GM23338 (cell line): ENCODE data around the gene STK39. TPM values are rescaled to one million over a fixed set of nuclear protein-coding genes. Genes with fewer than 3 reads are reported as not detected.

ENCODE experiments used
- ATAC-seq: fragments of 200-7000 bp; cut with Tn5 transposase; 3 replicates; pipeline ENCODE4 v1.9.1; 2020
- DNase-seq: peaks from one replicate; pipeline ENCODE4 v3.0.0-alpha.2; 2015; ENCODE audit warnings: low spot score
- H2AFZ ChIP-seq: fragments of 200-600 bp; sonication (generic); 2 replicates; pipeline ENCODE4 v1.8.0; 2016; ENCODE audit warnings: antibody characterized with exemption, mild to moderate bottlenecking, moderate library complexity
- H3F3A ChIP-seq: fragments of 200-600 bp; sonication (generic); replicated peaks from 2 replicates; pipeline ENCODE4 v1.8.0; 2017; ENCODE audit warnings: antibody characterized with exemption, mixed run types, low read depth
- H3K27ac ChIP-seq: fragments of 200-600 bp; sonication (generic); 2 replicates; pipeline ENCODE4 v1.6.1; 2016; ENCODE audit warnings: low read depth
- H3K27me3 ChIP-seq: fragments of 200-600 bp; sonication (generic); 2 replicates; pipeline ENCODE4 v1.8.0; 2016; ENCODE audit warnings: mild to moderate bottlenecking, mixed run types, moderate library complexity; ENCODE audit not compliant: insufficient read depth
- H3K36me3 ChIP-seq: fragments of 200-600 bp; sonication (generic); 2 replicates; pipeline ENCODE4 v1.8.0; 2016; ENCODE audit warnings: mild to moderate bottlenecking; ENCODE audit not compliant: insufficient read depth
- H3K4me1 ChIP-seq: fragments of 200-600 bp; sonication (generic); 2 replicates; pipeline ENCODE4 v1.8.0; 2016; ENCODE audit warnings: mild to moderate bottlenecking, moderate library complexity; ENCODE audit not compliant: insufficient read depth
- H3K4me2 ChIP-seq: fragments of 200-600 bp; sonication (generic); 2 replicates; pipeline ENCODE4 v1.7.1; 2017; ENCODE audit warnings: mixed run types
- H3K4me3 ChIP-seq: fragments of 200-600 bp; sonication (generic); 2 replicates; pipeline ENCODE4 v1.6.1; 2016; ENCODE audit warnings: mixed run types
- H3K79me2 ChIP-seq: fragments of 200-600 bp; sonication (generic); replicated peaks from 2 replicates; pipeline ENCODE4 v1.8.0; 2017; ENCODE audit warnings: mild to moderate bottlenecking; ENCODE audit not compliant: insufficient read depth
- H3K9me2 ChIP-seq: fragments of 200-600 bp; sonication (generic); 2 replicates; pipeline ENCODE4 v1.8.0; 2017; ENCODE audit not compliant: insufficient read depth
- H4K20me1 ChIP-seq: fragments of 200-600 bp; sonication (generic); replicated peaks from 2 replicates; pipeline ENCODE4 v1.8.0; 2017; ENCODE audit warnings: mild to moderate bottlenecking; ENCODE audit not compliant: insufficient read depth
- H3K27ac Mint-ChIP-seq: 2 replicates; pipeline ENCODE4 v1.8.0; 2020; ENCODE audit warnings: inconsistent platforms, mild to moderate bottlenecking, moderate library complexity, mixed read lengths
- H3K27me3 Mint-ChIP-seq: 3 replicates; pipeline ENCODE4 v1.8.0; 2022; ENCODE audit warnings: low read depth, mild to moderate bottlenecking, moderate library complexity, mixed read lengths, inconsistent platforms; ENCODE audit not compliant: insufficient read depth, poor library complexity
- H3K36me3 Mint-ChIP-seq: 3 replicates; pipeline ENCODE4 v1.8.0; 2021; ENCODE audit warnings: low read depth, mild to moderate bottlenecking, inconsistent platforms, moderate library complexity, mixed read lengths
- H3K4me1 Mint-ChIP-seq: 3 replicates; pipeline ENCODE4 v1.8.0; 2020; ENCODE audit warnings: mild to moderate bottlenecking, inconsistent platforms, mixed read lengths
- H3K4me3 Mint-ChIP-seq: 3 replicates; pipeline ENCODE4 v1.8.0; 2021; ENCODE audit warnings: moderate library complexity, mild to moderate bottlenecking, inconsistent platforms, mixed read lengths
- H3K9me3 Mint-ChIP-seq: 3 replicates; pipeline ENCODE4 v1.8.0; 2020; ENCODE audit warnings: moderate library complexity, mild to moderate bottlenecking, inconsistent platforms, mixed read lengths
- CREB1 ChIP-seq: fragments of 250-450 bp; sonication (Bioruptor Pico); IDR thresholded peaks from 2 replicates; pipeline ENCODE4 v1.5.0; 2020; ENCODE audit warnings: low read depth, mild to moderate bottlenecking, moderate library complexity
- EZH2 ChIP-seq: fragments of 200-600 bp; sonication (generic); IDR thresholded peaks from one replicate; pipeline ENCODE4 v1.8.0; 2017; ENCODE audit warnings: antibody characterized with exemption, mild to moderate bottlenecking, low read depth; ENCODE audit not compliant: unreplicated experiment
- EZH2phosphoT487 ChIP-seq: fragments of 200-600 bp; sonication (generic); IDR thresholded peaks from one replicate; pipeline ENCODE4 v1.8.1; 2018; ENCODE audit warnings: antibody characterized with exemption; ENCODE audit not compliant: unreplicated experiment
- JUNB ChIP-seq: IDR thresholded peaks from one replicate; pipeline ENCODE4 v1.6.1; 2016; ENCODE audit warnings: antibody characterized with exemption; ENCODE audit not compliant: unreplicated experiment
- NANOG ChIP-seq: IDR thresholded peaks from 2 replicates; pipeline ENCODE4 v1.6.1; 2016; ENCODE audit warnings: antibody characterized with exemption, borderline replicate concordance
- POLR2AphosphoS5 ChIP-seq: IDR thresholded peaks from 2 replicates; pipeline ENCODE4 v1.6.1; 2016; ENCODE audit warnings: antibody characterized with exemption, low read depth
- STAT1 ChIP-seq: IDR thresholded peaks from one replicate; pipeline ENCODE4 v1.6.1; 2016; ENCODE audit warnings: antibody characterized with exemption; ENCODE audit not compliant: unreplicated experiment
- ZNF114 ChIP-seq: fragments of 250-450 bp; sonication (Bioruptor Pico); IDR thresholded peaks from 2 replicates; pipeline ENCODE4 v1.5.0; 2020; ENCODE audit warnings: mild to moderate bottlenecking, moderate library complexity
- ZNF331 ChIP-seq: fragments of 250-450 bp; sonication (Bioruptor Pico); IDR thresholded peaks from 2 replicates; pipeline ENCODE4 v1.5.0; 2020; ENCODE audit warnings: low read depth, mild to moderate bottlenecking, moderate library complexity
- polyA plus RNA-seq: library from polyadenylated mRNA; unstranded; fragments of >200 nt; fragmentation: Nextera tagmentation; extraction: Ambion mirVana; gene quantifications from 2 replicates; pipeline ENCODE4 v1.2.1, GENCODE V29; 2016
- total RNA-seq: library from RNA; depleted of rRNA; stranded (reverse); fragments of >200 nt; shearing (Covaris generic); gene quantifications from 2 replicates; pipeline ENCODE4 v1.2.3, GENCODE V29; 2014
- TF ChIP-seq, protein P1 (sequence below): fragments of 250-450 bp; sonication (Bioruptor Pico); IDR thresholded peaks from 2 replicates; pipeline ENCODE4 v1.5.0; 2020; ENCODE audit warnings: mild to moderate bottlenecking, moderate library complexity
- TF ChIP-seq, protein P2 (sequence below), 2 experiments: fragments of 200-600 bp in 1 of 2; sonication (generic) in 1 of 2; conservative IDR thresholded peaks; 2 replicates each; pipeline versions ENCODE4 v1.5.1 to v1.6.1; 2016 to 2017; ENCODE audit warnings: antibody characterized with exemption in 2 of 2, low read depth in 2 of 2, mild to moderate bottlenecking in 2 of 2, moderate library complexity in 1 of 2
- TF ChIP-seq, protein P3 (sequence below): IDR thresholded peaks from one replicate; pipeline ENCODE4 v1.6.1; 2018; ENCODE audit warnings: antibody characterized with exemption; ENCODE audit not compliant: unreplicated experiment
- TF ChIP-seq, protein P4 (sequence below): IDR thresholded peaks from 2 replicates; pipeline ENCODE4 v1.6.1; 2016; ENCODE audit warnings: antibody characterized with exemption

The STK39 gene
- total and polyA plus RNA-seq, 2 experiments from 2014 or later, result 9.5 to 16.9 TPM

DNA sequence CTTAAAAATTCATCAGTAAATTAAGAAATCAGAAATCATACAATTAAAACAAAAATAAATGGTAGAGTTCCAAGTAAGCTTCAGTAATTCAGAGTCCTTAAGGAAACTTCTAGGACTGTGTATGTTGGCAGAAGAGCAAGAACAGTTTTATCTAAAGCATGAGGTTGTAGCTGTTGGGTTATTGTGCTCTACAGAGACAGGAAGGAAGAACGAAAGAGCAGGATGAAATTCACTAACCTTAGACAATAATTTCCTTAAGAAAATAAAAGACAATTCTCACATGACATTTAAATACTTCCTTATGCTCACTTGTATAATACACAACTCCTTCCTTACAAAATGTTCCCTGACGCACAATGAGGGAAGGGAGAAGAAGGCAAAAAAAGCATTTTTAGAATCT is 133.4 kb downstream of the STK39 start:
- Histone ChIP-seq H4K20me1 (no peaks in the 10 kb centered on the region), H3F3A (no peaks in the 10 kb centered on the region), H2AFZ (no peak overlapping the region), H3K79me2 (no peaks in the 10 kb centered on the region), H3K36me3 (no peaks in the 10 kb centered on the region), H3K27me3 (no peaks in the 10 kb centered on the region), H3K9me2 (no peaks in the 10 kb centered on the region), H3K4me3 (no peak overlapping the region), H3K27ac (no peak overlapping the region), H3K4me1 (peaks cover 13% of the 10 kb centered on the region), H3K4me2 (no peak overlapping the region)
- no peaks in the 10 kb centered on the region for H3K9me3 Mint-ChIP-seq
- no peaks in the 10 kb centered on the region for H3K27me3 Mint-ChIP-seq
- no peak overlapping the region for H3K4me3 Mint-ChIP-seq
- H3K36me3 Mint-ChIP-seq, result no peaks in the 10 kb centered on the region
- DNase-seq, result no peak
- TF ChIP-seq ZNF114 (CRISPR knock-in tag) (no peak), JUNB (no peak), NANOG (no peak), EZH2 (no peak), CREB1 (CRISPR knock-in tag) (no peak), EZH2phosphoT487 (no peak), ZNF331 (CRISPR knock-in tag) (no peak), POLR2AphosphoS5 (no peak), STAT1 (no peak)
- TF ChIP-seq, protein P1, sequence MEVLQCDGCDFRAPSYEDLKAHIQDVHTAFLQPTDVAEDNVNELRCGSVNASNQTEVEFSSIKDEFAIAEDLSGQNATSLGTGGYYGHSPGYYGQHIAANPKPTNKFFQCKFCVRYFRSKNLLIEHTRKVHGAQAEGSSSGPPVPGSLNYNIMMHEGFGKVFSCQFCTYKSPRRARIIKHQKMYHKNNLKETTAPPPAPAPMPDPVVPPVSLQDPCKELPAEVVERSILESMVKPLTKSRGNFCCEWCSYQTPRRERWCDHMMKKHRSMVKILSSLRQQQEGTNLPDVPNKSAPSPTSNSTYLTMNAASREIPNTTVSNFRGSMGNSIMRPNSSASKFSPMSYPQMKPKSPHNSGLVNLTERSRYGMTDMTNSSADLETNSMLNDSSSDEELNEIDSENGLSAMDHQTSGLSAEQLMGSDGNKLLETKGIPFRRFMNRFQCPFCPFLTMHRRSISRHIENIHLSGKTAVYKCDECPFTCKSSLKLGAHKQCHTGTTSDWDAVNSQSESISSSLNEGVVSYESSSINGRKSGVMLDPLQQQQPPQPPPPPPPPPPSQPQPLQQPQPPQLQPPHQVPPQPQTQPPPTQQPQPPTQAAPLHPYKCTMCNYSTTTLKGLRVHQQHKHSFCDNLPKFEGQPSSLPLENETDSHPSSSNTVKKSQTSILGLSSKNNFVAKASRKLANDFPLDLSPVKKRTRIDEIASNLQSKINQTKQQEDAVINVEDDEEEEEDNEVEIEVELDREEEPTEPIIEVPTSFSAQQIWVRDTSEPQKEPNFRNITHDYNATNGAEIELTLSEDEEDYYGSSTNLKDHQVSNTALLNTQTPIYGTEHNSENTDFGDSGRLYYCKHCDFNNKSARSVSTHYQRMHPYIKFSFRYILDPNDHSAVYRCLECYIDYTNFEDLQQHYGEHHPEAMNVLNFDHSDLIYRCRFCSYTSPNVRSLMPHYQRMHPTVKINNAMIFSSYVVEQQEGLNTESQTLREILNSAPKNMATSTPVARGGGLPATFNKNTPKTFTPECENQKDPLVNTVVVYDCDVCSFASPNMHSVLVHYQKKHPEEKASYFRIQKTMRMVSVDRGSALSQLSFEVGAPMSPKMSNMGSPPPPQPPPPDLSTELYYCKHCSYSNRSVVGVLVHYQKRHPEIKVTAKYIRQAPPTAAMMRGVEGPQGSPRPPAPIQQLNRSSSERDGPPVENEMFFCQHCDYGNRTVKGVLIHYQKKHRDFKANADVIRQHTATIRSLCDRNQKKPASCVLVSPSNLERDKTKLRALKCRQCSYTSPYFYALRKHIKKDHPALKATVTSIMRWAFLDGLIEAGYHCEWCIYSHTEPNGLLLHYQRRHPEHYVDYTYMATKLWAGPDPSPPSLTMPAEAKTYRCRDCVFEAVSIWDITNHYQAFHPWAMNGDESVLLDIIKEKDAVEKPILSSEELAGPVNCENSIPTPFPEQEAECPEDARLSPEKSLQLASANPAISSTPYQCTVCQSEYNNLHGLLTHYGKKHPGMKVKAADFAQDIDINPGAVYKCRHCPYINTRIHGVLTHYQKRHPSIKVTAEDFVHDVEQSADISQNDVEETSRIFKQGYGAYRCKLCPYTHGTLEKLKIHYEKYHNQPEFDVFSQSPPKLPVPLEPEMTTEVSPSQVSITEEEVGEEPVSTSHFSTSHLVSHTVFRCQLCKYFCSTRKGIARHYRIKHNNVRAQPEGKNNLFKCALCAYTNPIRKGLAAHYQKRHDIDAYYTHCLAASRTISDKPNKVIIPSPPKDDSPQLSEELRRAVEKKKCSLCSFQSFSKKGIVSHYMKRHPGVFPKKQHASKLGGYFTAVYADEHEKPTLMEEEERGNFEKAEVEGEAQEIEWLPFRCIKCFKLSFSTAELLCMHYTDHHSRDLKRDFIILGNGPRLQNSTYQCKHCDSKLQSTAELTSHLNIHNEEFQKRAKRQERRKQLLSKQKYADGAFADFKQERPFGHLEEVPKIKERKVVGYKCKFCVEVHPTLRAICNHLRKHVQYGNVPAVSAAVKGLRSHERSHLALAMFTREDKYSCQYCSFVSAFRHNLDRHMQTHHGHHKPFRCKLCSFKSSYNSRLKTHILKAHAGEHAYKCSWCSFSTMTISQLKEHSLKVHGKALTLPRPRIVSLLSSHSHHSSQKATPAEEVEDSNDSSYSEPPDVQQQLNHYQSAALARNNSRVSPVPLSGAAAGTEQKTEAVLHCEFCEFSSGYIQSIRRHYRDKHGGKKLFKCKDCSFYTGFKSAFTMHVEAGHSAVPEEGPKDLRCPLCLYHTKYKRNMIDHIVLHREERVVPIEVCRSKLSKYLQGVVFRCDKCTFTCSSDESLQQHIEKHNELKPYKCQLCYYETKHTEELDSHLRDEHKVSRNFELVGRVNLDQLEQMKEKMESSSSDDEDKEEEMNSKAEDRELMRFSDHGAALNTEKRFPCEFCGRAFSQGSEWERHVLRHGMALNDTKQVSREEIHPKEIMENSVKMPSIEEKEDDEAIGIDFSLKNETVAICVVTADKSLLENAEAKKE, result no peak
- TF ChIP-seq, protein P2, sequence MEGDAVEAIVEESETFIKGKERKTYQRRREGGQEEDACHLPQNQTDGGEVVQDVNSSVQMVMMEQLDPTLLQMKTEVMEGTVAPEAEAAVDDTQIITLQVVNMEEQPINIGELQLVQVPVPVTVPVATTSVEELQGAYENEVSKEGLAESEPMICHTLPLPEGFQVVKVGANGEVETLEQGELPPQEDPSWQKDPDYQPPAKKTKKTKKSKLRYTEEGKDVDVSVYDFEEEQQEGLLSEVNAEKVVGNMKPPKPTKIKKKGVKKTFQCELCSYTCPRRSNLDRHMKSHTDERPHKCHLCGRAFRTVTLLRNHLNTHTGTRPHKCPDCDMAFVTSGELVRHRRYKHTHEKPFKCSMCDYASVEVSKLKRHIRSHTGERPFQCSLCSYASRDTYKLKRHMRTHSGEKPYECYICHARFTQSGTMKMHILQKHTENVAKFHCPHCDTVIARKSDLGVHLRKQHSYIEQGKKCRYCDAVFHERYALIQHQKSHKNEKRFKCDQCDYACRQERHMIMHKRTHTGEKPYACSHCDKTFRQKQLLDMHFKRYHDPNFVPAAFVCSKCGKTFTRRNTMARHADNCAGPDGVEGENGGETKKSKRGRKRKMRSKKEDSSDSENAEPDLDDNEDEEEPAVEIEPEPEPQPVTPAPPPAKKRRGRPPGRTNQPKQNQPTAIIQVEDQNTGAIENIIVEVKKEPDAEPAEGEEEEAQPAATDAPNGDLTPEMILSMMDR (conservative IDR thresholded peaks at IDR 0.05; ENCODE audit: low read depth in 2 of 2), result no peak
- TF ChIP-seq, protein P3, sequence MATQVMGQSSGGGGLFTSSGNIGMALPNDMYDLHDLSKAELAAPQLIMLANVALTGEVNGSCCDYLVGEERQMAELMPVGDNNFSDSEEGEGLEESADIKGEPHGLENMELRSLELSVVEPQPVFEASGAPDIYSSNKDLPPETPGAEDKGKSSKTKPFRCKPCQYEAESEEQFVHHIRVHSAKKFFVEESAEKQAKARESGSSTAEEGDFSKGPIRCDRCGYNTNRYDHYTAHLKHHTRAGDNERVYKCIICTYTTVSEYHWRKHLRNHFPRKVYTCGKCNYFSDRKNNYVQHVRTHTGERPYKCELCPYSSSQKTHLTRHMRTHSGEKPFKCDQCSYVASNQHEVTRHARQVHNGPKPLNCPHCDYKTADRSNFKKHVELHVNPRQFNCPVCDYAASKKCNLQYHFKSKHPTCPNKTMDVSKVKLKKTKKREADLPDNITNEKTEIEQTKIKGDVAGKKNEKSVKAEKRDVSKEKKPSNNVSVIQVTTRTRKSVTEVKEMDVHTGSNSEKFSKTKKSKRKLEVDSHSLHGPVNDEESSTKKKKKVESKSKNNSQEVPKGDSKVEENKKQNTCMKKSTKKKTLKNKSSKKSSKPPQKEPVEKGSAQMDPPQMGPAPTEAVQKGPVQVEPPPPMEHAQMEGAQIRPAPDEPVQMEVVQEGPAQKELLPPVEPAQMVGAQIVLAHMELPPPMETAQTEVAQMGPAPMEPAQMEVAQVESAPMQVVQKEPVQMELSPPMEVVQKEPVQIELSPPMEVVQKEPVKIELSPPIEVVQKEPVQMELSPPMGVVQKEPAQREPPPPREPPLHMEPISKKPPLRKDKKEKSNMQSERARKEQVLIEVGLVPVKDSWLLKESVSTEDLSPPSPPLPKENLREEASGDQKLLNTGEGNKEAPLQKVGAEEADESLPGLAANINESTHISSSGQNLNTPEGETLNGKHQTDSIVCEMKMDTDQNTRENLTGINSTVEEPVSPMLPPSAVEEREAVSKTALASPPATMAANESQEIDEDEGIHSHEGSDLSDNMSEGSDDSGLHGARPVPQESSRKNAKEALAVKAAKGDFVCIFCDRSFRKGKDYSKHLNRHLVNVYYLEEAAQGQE, result no peak
- TF ChIP-seq, protein P4, sequence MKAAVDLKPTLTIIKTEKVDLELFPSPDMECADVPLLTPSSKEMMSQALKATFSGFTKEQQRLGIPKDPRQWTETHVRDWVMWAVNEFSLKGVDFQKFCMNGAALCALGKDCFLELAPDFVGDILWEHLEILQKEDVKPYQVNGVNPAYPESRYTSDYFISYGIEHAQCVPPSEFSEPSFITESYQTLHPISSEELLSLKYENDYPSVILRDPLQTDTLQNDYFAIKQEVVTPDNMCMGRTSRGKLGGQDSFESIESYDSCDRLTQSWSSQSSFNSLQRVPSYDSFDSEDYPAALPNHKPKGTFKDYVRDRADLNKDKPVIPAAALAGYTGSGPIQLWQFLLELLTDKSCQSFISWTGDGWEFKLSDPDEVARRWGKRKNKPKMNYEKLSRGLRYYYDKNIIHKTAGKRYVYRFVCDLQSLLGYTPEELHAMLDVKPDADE, result no peak
- no peak overlapping the region for H3K27ac Mint-ChIP-seq
- no peak for ATAC-seq
- peaks cover 3% of the 10 kb centered on the region; the same call in 2 of the 3 replicates for H3K4me1 Mint-ChIP-seq
